Ramos (cell line): ENCODE data around the gene HSD11B2.

Experiments used
- in situ Hi-C: fragments of 300-500 bp; cut with MboI; formaldehyde crosslinking; loops from one replicate; pipeline ENCODE4 v1.14.3; 2022; ENCODE audit warnings: low sequenced_read_pairs; ENCODE audit not compliant: unreplicated experiment

HSD11B2 gene

GRCh38 chr16:67395458-67396158 lies 35.3 kb upstream of the HSD11B2 start:
- in situ Hi-C loops: no loop called here

GRCh38 chr16:67396159-67397035 lies 34.5 kb upstream of the HSD11B2 start:
- in situ Hi-C loops: no loop called here

- in situ Hi-C loops: no loop called here
Measured at GRCh38 chr16:67397036-67397801, 33.7 kb upstream of the HSD11B2 start.

- in situ Hi-C loops: no loop called here
Measured at GRCh38 chr16:67397812-67398545, 32.9 kb upstream of the HSD11B2 start.

- in situ Hi-C loops: no loop called here
Measured at GRCh38 chr16:67398546-67399217, 32.2 kb upstream of the HSD11B2 start.

- in situ Hi-C loops: no loop called here
Measured at GRCh38 chr16:67399218-67399733, 31.6 kb upstream of the HSD11B2 start.

GRCh38 chr16:67399749-67400704 lies 30.9 kb upstream of the HSD11B2 start:
- in situ Hi-C loops: loop anchor here (25.0 kb wide), 1 partner anchor 438 kb away; the partner anchor contains the start of gene CES3

- in situ Hi-C loops: loop anchor here (25.0 kb wide), 1 partner anchor 439 kb away; the partner anchor contains the start of gene CES3
Measured at GRCh38 chr16:67400901-67401300, 30.0 kb upstream of the HSD11B2 start.

- in situ Hi-C loops: loop anchor here (25.0 kb wide), 1 partner anchor 442 kb away; the partner anchor contains the start of gene CES3
Measured at GRCh38 chr16:67403976-67404555, 26.9 kb upstream of the HSD11B2 start.

- in situ Hi-C loops: loop anchor here (25.0 kb wide), 1 partner anchor 442 kb away; the partner anchor contains the start of gene CES3
Measured at GRCh38 chr16:67404740-67405226, 26.1 kb upstream of the HSD11B2 start.

- in situ Hi-C loops: loop anchor here (25.0 kb wide), 1 partner anchor 443 kb away; the partner anchor contains the start of gene CES3
Measured at GRCh38 chr16:67405336-67405735, 25.6 kb upstream of the HSD11B2 start.

- in situ Hi-C loops: loop anchor here (25.0 kb wide), 1 partner anchor 444 kb away; the partner anchor contains the start of gene CES3
Measured at GRCh38 chr16:67406111-67406971, 24.6 kb upstream of the HSD11B2 start.

GRCh38 chr16:67407176-67407787 lies 23.6 kb upstream of the HSD11B2 start:
- in situ Hi-C loops: loop anchor here (25.0 kb wide), 1 partner anchor 445 kb away; the partner anchor contains the start of gene CES3

- in situ Hi-C loops: loop anchor here (25.0 kb wide), 1 partner anchor 446 kb away; the partner anchor contains the start of gene CES3
Measured at GRCh38 chr16:67407788-67408452, 23.0 kb upstream of the HSD11B2 start.

GRCh38 chr16:67409631-67410030 lies 21.3 kb upstream of the HSD11B2 start:
- in situ Hi-C loops: loop anchor here (25.0 kb wide), 1 partner anchor 447 kb away; the partner anchor contains the start of gene CES3
